SU-DHL-6 (cell line): Measurements from ENCODE around the gene CEP63.

Source experiments
- CTCF ChIP-seq: fragments of 200-600 bp; sonication (generic); IDR thresholded peaks from one replicate; pipeline ENCODE4 v1.5.1; 2017; ENCODE audit warnings: antibody characterized with exemption, mild to moderate bottlenecking, low read length, moderate library complexity; ENCODE audit not compliant: insufficient read depth, poor library complexity, severe bottlenecking
- EZH2phosphoT487 ChIP-seq: fragments of 200-600 bp; sonication (generic), shearing (Covaris generic); conservative IDR thresholded peaks from 2 replicates; pipeline ENCODE4 v1.6.1; 2018; ENCODE audit warnings: mild to moderate bottlenecking, antibody characterized with exemption, low read length, moderate library complexity, mixed read lengths

GRCh38 chr3:134562055-134562454 lies 76.2 kb downstream of the CEP63 start:
- TF ChIP-seq CTCF (no peak), EZH2phosphoT487 (no peak)
